Lung (tissue), 12 donors: ENCODE results near the gene ALDH16A1. TPM values are rescaled to one million over a fixed set of nuclear protein-coding genes. Genes with fewer than 3 reads are reported as not detected.

Source experiments
- ATAC-seq: fragments of 200-7000 bp; cut with Tn5 transposase; one replicate; pipeline ENCODE4 v1.9.1; 2020; ENCODE audit warnings: moderate number of reproducible peaks; ENCODE audit not compliant: insufficient read depth, low FRiP score
- DNase-seq, 3 donors: peaks; one replicate each; pipeline ENCODE4 v3.0.0-alpha.2; 2013 to 2017
- H3K27ac ChIP-seq, 2 donors: one replicate each; pipeline ENCODE4 v1.5.1; 2013; ENCODE audit warnings: mild to moderate bottlenecking in 2 of 2, moderate library complexity in 2 of 2, control low read depth in 1 of 2, inconsistent platforms in 1 of 2, low read depth in 1 of 2, low read length in 1 of 2
- H3K27me3 ChIP-seq, 3 donors: one replicate each; pipeline ENCODE4 v1.5.1; 2013; ENCODE audit warnings: low read length in 2 of 3; ENCODE audit not compliant: control insufficient read depth in 3 of 3, insufficient read depth in 3 of 3
- H3K36me3 ChIP-seq, 4 donors: one replicate each; pipeline ENCODE4 v1.5.1; 2013; ENCODE audit warnings: low read length in 4 of 4, mild to moderate bottlenecking in 1 of 4, moderate library complexity in 1 of 4; ENCODE audit not compliant: control insufficient read depth in 4 of 4, insufficient read depth in 4 of 4
- H3K4me1 ChIP-seq, 5 donors: one replicate each; pipeline ENCODE4 v1.5.1; 2013; ENCODE audit warnings: low read length in 5 of 5, mild to moderate bottlenecking in 2 of 5, moderate library complexity in 1 of 5; ENCODE audit not compliant: control insufficient read depth in 5 of 5, insufficient read depth in 5 of 5
- H3K4me3 ChIP-seq: one replicate; pipeline ENCODE4 v1.5.1; 2013; ENCODE audit warnings: mild to moderate bottlenecking, control low read depth, moderate library complexity
- H3K9ac ChIP-seq, 2 donors: one replicate each; pipeline ENCODE4 v1.5.1; 2013; ENCODE audit warnings: low read length in 2 of 2, control low read depth in 1 of 2; ENCODE audit not compliant: insufficient read depth in 1 of 2
- H3K9me3 ChIP-seq, 4 donors: one replicate each; pipeline ENCODE4 v1.5.1; 2013; ENCODE audit warnings: low read length in 3 of 4, mild to moderate bottlenecking in 1 of 4, moderate library complexity in 1 of 4; ENCODE audit not compliant: control insufficient read depth in 4 of 4, insufficient read depth in 3 of 4
- WGBS, 2 donors: extraction: QIAGEN DNeasy Blood & Tissue Kit; methylation state at CpG; one replicate each; pipeline ENCODE4 v1.1.7; 2013; 5-methylcytosine and 5-hydroxymethylcytosine counted together
- polyA plus RNA-seq, 2 donors: library from polyadenylated mRNA; stranded (reverse); fragments of 200-250 nt; gene quantifications; one replicate each; pipeline ENCODE4 v1.2.1, GENCODE V29; 2013
- total RNA-seq, 2 donors: library from RNA; depleted of rRNA in 1 of 2; stranded (reverse); fragments of >200 nt in 1 of 2; gene quantifications; one replicate each; pipeline ENCODE4 v1.2.1, GENCODE V29; 2014 to 2021
- TF ChIP-seq, protein P1 (sequence below): IDR thresholded peaks from 2 replicates; pipeline ENCODE4 v1.5.1; 2012; ENCODE audit warnings: mild to moderate bottlenecking; ENCODE audit errors: control extremely low read depth, extremely low read depth
- donor health status: control.
- donor health status: control.
- donor health status: Bipolar disorder and iron deficiency.
- donor health status: healthy.
- donor health status: DM: yes; HTN: yes; CAD: no.

Gene ALDH16A1
- total and polyA plus RNA-seq, 4 donors = 21.1 to 53.3 (median 37.4) TPM

- peak; percentile 82 to 85 (median 82) for DNase-seq
- H3K27me3 ChIP-seq = peaks cover 0 to 3% (median 0%) of the 10 kb centered on the region in 3 donors
- peaks cover 0 to 11% (median 4%) of the 10 kb centered on the region in 5 donors for H3K4me1 ChIP-seq
These were observed 21.0 kb downstream of the ALDH16A1 start, which contains the start of gene FLT3LG for GRCh38 chr19:49473868-49474541. Gene FLT3LG, plus strand, starts transcription at chr19:49474215. Its CDS starts 425 bp downstream, at chr19:49474640.

DNA sequence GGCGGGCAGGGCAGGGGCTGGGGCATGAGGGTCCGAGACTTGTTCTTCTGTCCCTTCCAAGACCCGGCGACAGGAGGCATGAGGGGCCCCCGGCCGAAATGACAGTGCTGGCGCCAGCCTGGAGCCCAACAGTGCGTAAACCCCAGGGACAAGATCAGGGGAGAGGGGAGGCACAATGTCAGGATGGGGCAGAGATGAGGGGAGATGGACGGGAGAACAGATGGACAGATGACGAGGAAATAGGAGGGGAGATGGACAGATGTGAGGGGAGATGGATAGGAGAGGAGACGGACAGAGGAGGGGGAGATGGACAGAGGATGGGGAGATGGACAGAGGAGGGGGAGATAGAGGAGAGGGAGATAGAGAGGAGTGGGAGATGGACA lies 21.5 kb downstream of the ALDH16A1 start:
- WGBS, 2 donors = 6 to 11% methylated on average over 11 of the region's 11 CpGs
- no peak for DNase-seq
- peak overlapping the region in 1 of 2 donors; percentile 70 for H3K9ac ChIP-seq
- H3K9me3 ChIP-seq = no peaks in the 10 kb centered on the region
- H3K36me3 ChIP-seq = peaks cover 0 to 6% (median 0%) of the 10 kb centered on the region in 4 donors
- peak overlapping the region; percentile 42 for H3K4me3 ChIP-seq
- H3K4me1 ChIP-seq = peaks cover 0 to 11% (median 4%) of the 10 kb centered on the region in 5 donors
- TF ChIP-seq, protein P1, sequence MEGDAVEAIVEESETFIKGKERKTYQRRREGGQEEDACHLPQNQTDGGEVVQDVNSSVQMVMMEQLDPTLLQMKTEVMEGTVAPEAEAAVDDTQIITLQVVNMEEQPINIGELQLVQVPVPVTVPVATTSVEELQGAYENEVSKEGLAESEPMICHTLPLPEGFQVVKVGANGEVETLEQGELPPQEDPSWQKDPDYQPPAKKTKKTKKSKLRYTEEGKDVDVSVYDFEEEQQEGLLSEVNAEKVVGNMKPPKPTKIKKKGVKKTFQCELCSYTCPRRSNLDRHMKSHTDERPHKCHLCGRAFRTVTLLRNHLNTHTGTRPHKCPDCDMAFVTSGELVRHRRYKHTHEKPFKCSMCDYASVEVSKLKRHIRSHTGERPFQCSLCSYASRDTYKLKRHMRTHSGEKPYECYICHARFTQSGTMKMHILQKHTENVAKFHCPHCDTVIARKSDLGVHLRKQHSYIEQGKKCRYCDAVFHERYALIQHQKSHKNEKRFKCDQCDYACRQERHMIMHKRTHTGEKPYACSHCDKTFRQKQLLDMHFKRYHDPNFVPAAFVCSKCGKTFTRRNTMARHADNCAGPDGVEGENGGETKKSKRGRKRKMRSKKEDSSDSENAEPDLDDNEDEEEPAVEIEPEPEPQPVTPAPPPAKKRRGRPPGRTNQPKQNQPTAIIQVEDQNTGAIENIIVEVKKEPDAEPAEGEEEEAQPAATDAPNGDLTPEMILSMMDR = no peak
- no peak for ATAC-seq
- peak overlapping the region; percentile 41 to 84 for H3K27ac ChIP-seq
- peaks cover 0 to 3% (median 0%) of the 10 kb centered on the region in 3 donors for H3K27me3 ChIP-seq

More at GRCh38 chr19:49473868-49474541, 21.0 kb downstream of the ALDH16A1 start, which contains the start of gene FLT3LG:
- TF ChIP-seq, protein P1 = peak; percentile 97
- Histone ChIP-seq H3K9ac (peak within 1 kb of the TSS; percentile 63 to 70), H3K9me3 (no peaks in the 10 kb centered on the region), H3K4me3 (peak within 1 kb of the TSS; percentile 43), H3K36me3 (peaks cover 0 to 8% (median 0%) of the 10 kb centered on the region in 4 donors), H3K27ac (peak within 1 kb of the TSS; percentile 41 to 84)
- ATAC-seq = peak; percentile 82
- 1% methylated on average over 33 of the region's 33 CpGs for WGBS, 2 donors

GRCh38 chr19:49475191-49475917 lies 22.3 kb downstream of the ALDH16A1 start:
- 71 to 73% methylated on average over 14 to 15 of the region's 15 CpGs for WGBS, 2 donors
- TF ChIP-seq, protein P1 = no peak
- Histone ChIP-seq H3K9ac (no peak overlapping the region), H3K4me3 (no peak overlapping the region), H3K4me1 (peaks cover 0 to 11% (median 4%) of the 10 kb centered on the region in 5 donors), H3K27ac (peak overlapping the region in 1 of 2 donors; percentile 84), H3K36me3 (peaks cover 0 to 2% (median 0%) of the 10 kb centered on the region in 4 donors), H3K9me3 (no peaks in the 10 kb centered on the region), H3K27me3 (peaks cover 0 to 3% (median 0%) of the 10 kb centered on the region in 3 donors)
- ATAC-seq (no peak), DNase-seq (peak in 1 of 3 donors; percentile 25)
